Dendritic cell treated with granulocyte-macrophage colony-stimulating factor and Interleukin-4, amounts not matched to agents 40 ng/mL and 50 ng/mL, for 4 days (primary cell): ENCODE data around the gene TRPC4AP.

Experiments used
- H3K27ac Mint-ChIP-seq: one replicate; pipeline ENCODE4 v1.8.0; 2022; ENCODE audit warnings: mild to moderate bottlenecking, mixed read lengths
- H3K27me3 Mint-ChIP-seq: one replicate; pipeline ENCODE4 v1.8.0; 2022; ENCODE audit warnings: mild to moderate bottlenecking, mixed read lengths
- H3K36me3 Mint-ChIP-seq: one replicate; pipeline ENCODE4 v1.8.0; 2022; ENCODE audit warnings: low read depth, mixed read lengths
- H3K4me1 Mint-ChIP-seq: one replicate; pipeline ENCODE4 v1.8.0; 2022; ENCODE audit warnings: low read depth, mixed read lengths
- H3K4me3 Mint-ChIP-seq: one replicate; pipeline ENCODE4 v1.8.0; 2022; ENCODE audit warnings: mild to moderate bottlenecking, moderate library complexity, mixed read lengths
- H3K9me3 Mint-ChIP-seq: one replicate; pipeline ENCODE4 v1.8.0; 2022; ENCODE audit warnings: mixed read lengths
- intact Hi-C: fragments of 100-400 bp; cut with micrococcal nuclease; formaldehyde crosslinking; loops from one replicate; pipeline ENCODE4 v1.15.0; 2022

Gene TRPC4AP

GRCh38 chr20:35010405-35011192 lies 82.0 kb downstream of the TRPC4AP start:
- H3K4me1 Mint-ChIP-seq = peaks cover 6% of the 10 kb centered on the region
- H3K27ac Mint-ChIP-seq = peak overlapping the region; percentile 3
- no peak overlapping the region for H3K4me3 Mint-ChIP-seq
- intact Hi-C loops = no loop called here
- peaks cover 100% of the 10 kb centered on the region for H3K36me3 Mint-ChIP-seq
- no peaks in the 10 kb centered on the region for H3K27me3 Mint-ChIP-seq
- no peaks in the 10 kb centered on the region for H3K9me3 Mint-ChIP-seq

GRCh38 chr20:35009665-35010328 lies 82.8 kb downstream of the TRPC4AP start:
- intact Hi-C loops = no loop called here
- Mint-ChIP-seq H3K9me3 (no peaks in the 10 kb centered on the region), H3K4me3 (no peak overlapping the region), H3K4me1 (peaks cover 6% of the 10 kb centered on the region), H3K36me3 (peaks cover 100% of the 10 kb centered on the region), H3K27ac (no peak overlapping the region), H3K27me3 (no peaks in the 10 kb centered on the region)

- Mint-ChIP-seq H3K27ac (no peak overlapping the region), H3K4me3 (no peak overlapping the region), H3K9me3 (no peaks in the 10 kb centered on the region), H3K36me3 (peaks cover 100% of the 10 kb centered on the region), H3K27me3 (no peaks in the 10 kb centered on the region), H3K4me1 (peaks cover 6% of the 10 kb centered on the region)
- intact Hi-C loops = no loop called here
These were observed 83.9 kb downstream of the TRPC4AP start for GRCh38 chr20:35008411-35009342.

GRCh38 chr20:35007891-35008290 lies 84.7 kb downstream of the TRPC4AP start:
- Mint-ChIP-seq H3K4me3 (no peak overlapping the region), H3K4me1 (peaks cover 6% of the 10 kb centered on the region), H3K27ac (no peak overlapping the region), H3K36me3 (peaks cover 100% of the 10 kb centered on the region), H3K27me3 (no peaks in the 10 kb centered on the region), H3K9me3 (no peaks in the 10 kb centered on the region)
- intact Hi-C loops = no loop called here

GRCh38 chr20:35007413-35007812 lies 85.2 kb downstream of the TRPC4AP start:
- Mint-ChIP-seq H3K27ac (no peak overlapping the region), H3K36me3 (peaks cover 100% of the 10 kb centered on the region), H3K9me3 (no peaks in the 10 kb centered on the region), H3K27me3 (no peaks in the 10 kb centered on the region), H3K4me3 (no peak overlapping the region), H3K4me1 (peaks cover 6% of the 10 kb centered on the region)
- intact Hi-C loops = no loop called here

DNA sequence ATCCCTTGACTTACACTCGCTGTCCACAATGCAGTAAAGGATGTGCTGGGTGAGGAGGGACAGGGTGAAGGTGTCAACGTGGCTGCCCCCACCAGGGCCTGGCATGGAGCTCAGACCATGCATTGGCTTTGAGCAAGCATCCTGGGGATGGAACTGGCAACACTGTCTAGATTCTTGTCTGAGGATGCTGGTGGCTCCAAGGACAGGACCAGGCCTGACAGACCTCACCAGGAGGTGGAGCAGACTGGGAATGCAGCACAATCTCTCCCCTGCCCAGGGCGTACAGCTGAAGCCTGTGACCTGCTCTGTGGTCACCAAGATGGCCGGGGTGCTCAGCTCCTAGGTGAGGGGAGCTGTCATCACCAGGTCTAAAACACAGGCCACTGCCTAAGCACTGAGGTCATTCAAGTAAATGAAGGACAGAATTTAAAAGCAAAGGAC lies 86.1 kb downstream of the TRPC4AP start:
- Mint-ChIP-seq H3K27me3 (no peaks in the 10 kb centered on the region), H3K36me3 (peaks cover 100% of the 10 kb centered on the region), H3K4me1 (peaks cover 6% of the 10 kb centered on the region)

DNA sequence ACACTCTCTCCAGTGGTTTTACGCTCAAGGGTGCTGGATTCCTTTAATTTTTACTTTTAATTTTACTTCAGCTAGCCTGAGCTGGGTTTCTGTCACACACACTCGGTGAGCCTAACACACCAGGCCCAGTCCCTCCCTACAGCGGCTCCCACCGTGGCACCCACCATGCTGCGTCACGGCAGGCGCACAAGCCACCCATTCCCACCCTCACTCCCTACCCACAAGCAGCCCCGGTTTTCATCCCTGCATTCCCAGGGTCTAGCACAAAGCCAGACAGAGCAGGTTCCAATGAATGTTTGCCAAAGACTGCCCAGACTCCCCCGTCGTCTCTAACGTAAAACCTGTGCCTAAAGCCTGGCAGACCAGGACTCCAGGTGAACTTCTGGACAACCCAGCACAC lies 86.6 kb downstream of the TRPC4AP start:
- Mint-ChIP-seq H3K27me3 (no peaks in the 10 kb centered on the region), H3K27ac (no peak overlapping the region), H3K9me3 (no peaks in the 10 kb centered on the region), H3K4me1 (peaks cover 6% of the 10 kb centered on the region), H3K4me3 (no peak overlapping the region), H3K36me3 (peaks cover 100% of the 10 kb centered on the region)
- intact Hi-C loops = no loop called here

More for the DNA sequence above, 86.1 kb downstream of the TRPC4AP start:
- no peaks in the 10 kb centered on the region for H3K9me3 Mint-ChIP-seq
- intact Hi-C loops = no loop called here
- no peak overlapping the region for H3K27ac Mint-ChIP-seq
- H3K4me3 Mint-ChIP-seq = no peak overlapping the region

GRCh38 chr20:35005463-35005961 lies 87.1 kb downstream of the TRPC4AP start:
- Mint-ChIP-seq H3K9me3 (no peaks in the 10 kb centered on the region), H3K4me3 (no peak overlapping the region), H3K36me3 (peaks cover 100% of the 10 kb centered on the region), H3K27me3 (no peaks in the 10 kb centered on the region), H3K27ac (no peak overlapping the region), H3K4me1 (peaks cover 3% of the 10 kb centered on the region)
- intact Hi-C loops = no loop called here

DNA sequence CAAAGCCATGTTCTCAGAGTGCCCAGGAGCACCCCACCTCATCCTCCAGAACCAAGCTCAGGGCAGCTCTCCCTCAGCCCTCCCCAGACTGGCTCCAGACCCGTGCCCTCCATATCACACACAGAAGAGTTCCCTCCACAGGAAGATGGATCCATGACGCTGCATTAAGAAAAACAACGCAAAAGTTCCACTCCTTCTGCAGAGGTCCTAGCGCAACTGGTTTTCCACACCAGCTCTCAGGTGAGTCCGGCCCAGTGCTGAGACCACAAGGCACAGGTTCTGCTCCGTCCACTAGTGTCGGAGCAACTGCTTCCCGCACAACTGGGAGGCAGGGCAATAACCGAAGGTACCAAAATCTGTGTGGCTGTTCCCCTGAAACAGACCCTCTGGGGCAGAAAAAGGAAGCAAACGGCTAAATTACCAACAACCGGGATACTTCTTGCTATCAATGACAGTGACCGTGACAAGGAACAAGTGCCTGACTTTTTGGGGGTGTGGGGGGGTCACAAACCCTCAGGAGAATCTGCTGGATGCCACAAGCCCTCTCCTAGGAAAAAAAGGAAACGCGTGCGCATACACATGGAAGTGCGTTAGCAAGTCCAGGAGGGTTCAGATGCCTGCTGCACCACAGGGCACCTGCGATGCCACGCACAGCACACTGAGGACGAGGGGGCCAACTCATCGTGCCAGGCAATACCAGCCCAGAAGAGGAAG lies 87.7 kb downstream of the TRPC4AP start:
- no peaks in the 10 kb centered on the region for H3K9me3 Mint-ChIP-seq
- H3K36me3 Mint-ChIP-seq = peaks cover 100% of the 10 kb centered on the region
- H3K4me3 Mint-ChIP-seq = no peak overlapping the region
- H3K27me3 Mint-ChIP-seq = no peaks in the 10 kb centered on the region
- intact Hi-C loops = no loop called here
- no peaks in the 10 kb centered on the region for H3K4me1 Mint-ChIP-seq
- no peak overlapping the region for H3K27ac Mint-ChIP-seq

DNA sequence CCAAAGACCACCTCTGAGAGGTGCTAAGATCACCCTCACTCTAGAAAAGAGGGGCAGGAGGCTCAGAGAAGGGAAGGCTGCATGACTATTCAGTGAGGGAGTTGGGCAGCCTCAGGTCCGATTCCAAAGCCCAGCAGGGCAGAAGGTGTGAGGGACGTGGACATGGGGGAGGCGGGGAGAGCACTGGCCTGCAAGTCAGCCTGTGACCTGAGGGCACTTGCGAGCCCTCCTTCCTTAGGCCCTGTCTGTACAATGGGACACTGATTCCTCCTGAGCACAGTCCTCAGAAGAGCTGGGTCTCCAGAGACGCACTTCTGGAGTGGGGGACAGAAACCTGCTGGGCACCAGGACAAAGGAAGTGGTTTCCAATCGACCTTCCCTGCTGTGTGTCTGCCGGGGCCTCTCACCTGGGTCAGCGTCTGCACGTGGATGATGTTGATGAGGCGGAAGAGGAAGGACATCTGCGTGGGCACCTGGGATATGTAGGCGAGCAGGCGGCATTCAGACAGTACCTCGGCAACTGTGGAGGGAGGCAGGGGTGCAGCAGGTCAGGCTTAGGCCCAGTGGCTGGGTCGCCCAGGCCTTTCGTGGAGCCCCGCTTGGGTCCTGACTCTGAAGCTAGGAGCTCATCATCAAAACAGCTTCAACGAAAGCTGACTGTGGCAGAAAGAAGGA lies 88.4 kb downstream of the TRPC4AP start:
- Mint-ChIP-seq H3K4me1 (no peaks in the 10 kb centered on the region), H3K4me3 (no peak overlapping the region), H3K9me3 (no peaks in the 10 kb centered on the region), H3K27ac (no peak overlapping the region), H3K36me3 (peaks cover 100% of the 10 kb centered on the region), H3K27me3 (no peaks in the 10 kb centered on the region)
- intact Hi-C loops = no loop called here

DNA sequence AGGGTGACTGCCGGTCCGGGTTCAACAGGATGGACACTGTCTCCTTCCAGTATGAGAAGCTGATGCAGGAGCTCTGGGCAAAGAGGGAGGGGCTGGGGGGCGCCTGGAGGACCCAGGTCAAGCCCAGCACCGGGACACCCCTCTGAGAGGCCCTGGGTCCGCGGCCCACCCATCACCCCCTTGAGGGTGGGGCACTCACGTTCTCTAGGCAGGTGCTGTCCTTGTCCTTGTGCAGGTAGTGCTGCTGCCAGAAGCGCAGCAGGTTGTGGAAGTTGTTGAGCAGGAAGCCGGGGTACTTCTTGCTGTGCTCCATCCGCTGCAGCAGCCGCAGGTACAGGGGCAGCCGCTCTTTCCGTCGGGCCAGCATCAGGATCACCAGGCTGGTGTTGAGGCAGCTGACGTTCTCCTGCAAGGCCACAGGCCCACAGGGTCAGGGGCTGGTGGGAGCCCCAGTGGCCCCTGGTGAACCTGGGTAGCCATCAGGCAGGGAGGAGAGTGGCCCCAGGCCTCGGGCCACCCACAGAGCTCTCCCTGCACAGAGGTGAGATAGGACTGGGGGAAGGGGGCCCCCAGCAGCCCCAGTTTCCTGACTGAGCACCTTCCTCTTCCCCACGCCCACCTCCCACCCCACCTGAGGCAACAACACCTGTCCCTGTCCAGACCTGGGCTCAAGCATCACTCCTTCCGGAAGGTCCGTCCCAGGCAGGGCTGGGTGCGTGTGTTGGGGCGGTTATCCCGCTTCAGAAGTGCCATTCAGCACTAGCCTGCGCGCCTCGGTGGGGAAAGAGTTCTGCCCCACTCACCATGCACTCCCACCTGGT lies 89.2 kb downstream of the TRPC4AP start:
- peaks cover 100% of the 10 kb centered on the region for H3K36me3 Mint-ChIP-seq
- H3K27ac Mint-ChIP-seq = no peak overlapping the region
- no peaks in the 10 kb centered on the region for H3K27me3 Mint-ChIP-seq
- no peaks in the 10 kb centered on the region for H3K9me3 Mint-ChIP-seq
- H3K4me3 Mint-ChIP-seq = no peak overlapping the region
- intact Hi-C loops = no loop called here
- H3K4me1 Mint-ChIP-seq = no peaks in the 10 kb centered on the region

DNA sequence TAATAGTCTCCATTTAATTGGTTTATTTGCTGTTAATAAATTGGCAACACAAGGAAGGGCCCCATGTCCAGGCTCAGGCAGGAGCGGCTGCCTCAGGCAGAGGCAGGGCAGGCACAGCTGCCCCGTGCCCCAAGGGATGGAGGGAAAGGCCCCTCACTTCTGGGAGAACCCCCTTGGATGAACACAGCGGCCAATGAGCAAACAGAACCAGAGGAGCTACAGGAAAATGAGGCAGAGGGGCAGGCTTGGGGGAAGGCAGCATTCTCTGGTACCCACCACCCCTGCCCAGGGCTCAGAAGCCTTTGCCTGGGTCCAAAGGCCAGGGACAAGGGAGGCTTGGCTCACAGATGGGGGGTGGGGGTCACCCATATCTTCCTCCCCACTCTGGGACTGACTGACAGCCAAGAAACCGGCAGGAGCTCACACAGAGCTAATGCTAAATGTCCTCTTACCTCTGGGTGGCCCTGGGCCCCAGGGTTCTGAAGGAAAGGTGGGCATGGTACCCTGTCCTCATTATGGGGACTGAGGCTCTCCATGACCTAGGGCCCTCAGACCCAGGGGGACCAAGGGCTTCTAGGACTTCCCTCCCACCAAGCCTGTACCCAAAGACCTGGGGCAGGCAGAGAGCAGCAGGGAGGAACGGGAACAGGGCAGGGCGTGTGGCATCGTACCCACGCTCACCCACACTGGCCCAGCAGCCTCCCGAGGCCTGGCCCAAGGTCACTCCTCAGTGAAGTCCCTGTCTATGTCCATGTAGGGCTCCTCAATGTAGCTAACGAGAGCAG lies 90.0 kb downstream of the TRPC4AP start:
- Mint-ChIP-seq H3K9me3 (no peaks in the 10 kb centered on the region), H3K4me1 (no peaks in the 10 kb centered on the region), H3K36me3 (peaks cover 100% of the 10 kb centered on the region), H3K4me3 (no peak overlapping the region), H3K27me3 (no peaks in the 10 kb centered on the region), H3K27ac (no peak overlapping the region)
- intact Hi-C loops = no loop called here
